GM18508 (cell line): ENCODE results near the gene FOXG1.

ENCODE experiments used
- ATAC-seq: cut with Tn5 transposase; IDR thresholded peaks from one replicate; pipeline ENCODE4 v1.9.1; 2021; ENCODE audit warnings: moderate number of reproducible peaks; ENCODE audit not compliant: insufficient read depth, unreplicated experiment

FOXG1 gene

DNA sequence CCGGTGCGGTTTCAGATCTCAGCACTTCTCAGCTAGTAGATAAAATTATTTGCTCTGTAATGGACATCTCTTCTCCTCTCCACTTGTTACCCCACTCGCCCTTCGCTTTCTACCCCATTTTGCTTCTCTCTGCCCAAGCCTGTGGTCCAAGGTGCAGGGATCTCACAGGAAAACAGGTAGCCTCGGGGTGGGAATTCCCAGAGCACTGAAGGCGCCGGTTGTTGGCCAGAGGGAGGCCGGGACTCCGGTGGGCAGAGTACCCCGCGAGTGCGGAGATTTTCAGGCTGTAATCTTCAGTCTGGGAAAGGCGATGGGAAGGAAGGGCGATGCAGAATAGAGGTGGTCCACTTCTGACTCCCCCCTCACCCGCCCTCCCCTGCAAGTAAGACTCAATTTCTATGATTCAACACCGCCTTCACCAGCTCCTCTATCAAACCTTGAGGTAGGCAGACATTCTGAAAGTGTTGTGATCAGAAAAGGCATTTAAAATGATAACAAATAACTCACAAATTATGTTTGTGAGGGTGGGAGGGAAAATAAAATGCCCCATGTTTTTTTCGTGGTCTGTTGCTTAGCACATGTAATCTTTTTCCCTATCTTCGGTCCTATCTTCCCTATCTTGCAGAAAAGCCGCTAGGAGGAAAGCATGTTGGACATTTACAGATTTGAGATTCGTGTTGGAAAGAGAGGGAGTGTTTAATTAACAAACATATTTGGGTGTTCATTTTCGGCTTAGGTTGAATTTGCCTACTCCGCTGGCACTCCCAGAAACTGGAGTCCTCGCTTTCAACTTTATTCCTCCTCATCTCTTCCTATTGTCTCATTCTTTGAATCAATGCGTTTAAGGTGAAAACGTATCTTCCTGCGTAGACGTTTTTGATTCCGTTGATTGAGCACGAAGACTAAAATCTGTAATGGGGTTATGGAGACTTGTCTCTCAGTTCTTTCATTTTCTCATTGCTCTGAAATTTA, 8.5 kb downstream of the FOXG1 start:
- ATAC-seq, result no peak

DNA sequence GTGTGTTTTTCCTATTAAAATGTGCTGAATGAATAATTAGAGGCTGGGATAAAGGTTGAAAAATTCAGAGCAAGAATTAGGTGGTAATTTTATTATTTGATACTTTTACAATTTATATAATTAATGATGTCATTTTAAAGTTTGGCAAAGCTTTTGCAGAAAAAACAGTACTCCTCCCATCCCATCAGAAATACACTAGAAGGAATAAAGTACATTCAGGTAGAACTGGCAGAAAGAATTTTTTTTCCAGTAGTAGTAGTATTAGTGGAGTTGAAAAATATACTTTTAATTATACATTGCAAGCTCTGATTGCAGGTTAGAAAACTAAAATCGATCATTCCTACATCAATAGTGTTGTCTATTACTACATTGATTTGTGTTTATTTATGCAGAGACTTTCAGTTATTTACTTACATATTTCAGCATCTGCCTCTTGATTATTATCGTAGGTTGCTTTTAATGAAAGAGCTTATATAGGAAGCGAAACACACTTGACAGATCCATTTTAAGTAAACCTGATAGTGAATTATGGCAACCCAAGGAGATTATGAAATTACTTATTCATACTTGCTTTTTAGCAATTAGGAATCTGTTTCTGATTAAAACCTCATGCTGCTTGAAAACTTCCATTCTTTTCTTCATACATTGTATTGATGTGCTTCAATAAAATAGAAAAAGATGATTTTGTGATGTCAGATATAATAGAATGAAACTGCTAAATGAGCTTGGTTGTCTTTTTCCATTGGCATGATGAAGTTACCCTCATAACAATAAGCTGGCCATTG, 10.1 kb downstream of the FOXG1 start:
- no peak for ATAC-seq

DNA sequence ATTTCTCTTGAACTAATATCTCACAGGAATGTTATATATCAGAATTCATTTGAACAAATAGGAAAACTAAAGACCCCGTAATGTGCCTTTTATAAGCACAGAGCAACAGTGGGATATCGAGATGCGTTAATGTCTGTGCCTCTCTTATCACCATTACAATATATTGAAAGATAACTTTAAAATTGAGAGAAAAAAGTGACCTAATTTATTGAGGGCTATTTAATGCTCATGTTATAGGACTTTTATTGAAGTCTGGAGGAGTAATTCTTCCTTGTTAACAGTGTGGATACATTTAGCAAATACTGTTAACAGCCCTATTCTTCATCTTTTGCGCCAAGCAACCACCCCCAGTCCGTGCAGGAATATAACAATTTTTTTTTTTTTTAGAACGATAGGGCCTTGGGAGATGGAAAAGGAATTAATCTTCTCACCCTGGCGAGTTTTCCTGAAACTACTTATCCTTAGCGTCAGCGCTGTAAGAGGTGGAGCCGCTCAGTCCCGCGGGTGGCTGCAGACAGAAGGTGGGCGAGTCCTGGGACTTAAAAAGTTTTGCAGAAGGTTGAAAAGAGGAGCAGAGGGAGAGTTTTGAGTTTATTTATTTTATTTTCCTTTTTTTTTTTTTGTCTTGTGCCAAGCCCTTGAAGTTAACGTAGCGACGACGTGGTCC, 11.0 kb downstream of the FOXG1 start:
- ATAC-seq, result no peak

DNA sequence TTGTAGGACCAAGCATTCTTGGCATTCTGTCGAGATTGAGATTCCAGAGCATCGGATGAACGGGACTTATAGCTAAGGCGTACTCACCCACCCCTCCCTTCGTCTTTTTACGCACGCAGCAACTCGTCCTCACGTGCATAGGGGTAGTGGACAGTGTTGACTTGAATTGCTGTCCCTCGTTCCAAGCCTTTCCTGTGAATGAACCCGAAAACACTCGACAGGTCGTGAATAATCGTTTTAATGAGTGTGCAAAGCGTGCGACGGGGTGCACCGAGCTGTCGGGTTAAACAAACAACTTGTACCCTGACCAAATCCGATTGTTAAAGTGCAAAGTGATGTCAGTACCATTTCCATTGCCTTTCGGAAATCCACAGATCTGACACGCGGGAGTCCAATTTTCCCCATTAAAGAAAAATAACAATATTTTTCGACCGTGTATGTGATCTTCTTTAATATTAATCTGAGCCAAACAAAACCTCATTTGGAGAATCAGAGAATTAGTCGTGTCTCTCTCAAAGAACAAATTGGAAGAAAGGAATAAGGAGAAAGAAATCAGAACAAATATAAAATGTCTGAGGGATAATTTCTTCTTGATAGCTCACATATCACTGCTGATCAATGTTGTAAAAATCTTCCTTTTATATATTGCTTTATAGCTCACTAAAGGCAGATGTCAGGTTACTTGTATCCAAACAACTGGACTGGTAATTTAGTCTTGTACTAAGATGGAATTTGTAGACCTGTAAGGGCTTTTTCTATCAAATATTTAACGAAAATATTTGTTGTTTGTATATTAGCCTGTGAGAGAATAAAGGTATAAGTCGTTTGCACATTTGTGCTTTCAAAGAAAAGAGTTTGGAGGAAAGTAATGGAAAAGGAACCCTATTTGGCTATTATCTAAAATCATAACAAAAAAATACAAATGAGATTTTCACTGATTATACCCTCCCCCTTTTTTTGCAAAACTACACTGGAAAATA, 11.8 kb downstream of the FOXG1 start:
- ATAC-seq, result no peak

DNA sequence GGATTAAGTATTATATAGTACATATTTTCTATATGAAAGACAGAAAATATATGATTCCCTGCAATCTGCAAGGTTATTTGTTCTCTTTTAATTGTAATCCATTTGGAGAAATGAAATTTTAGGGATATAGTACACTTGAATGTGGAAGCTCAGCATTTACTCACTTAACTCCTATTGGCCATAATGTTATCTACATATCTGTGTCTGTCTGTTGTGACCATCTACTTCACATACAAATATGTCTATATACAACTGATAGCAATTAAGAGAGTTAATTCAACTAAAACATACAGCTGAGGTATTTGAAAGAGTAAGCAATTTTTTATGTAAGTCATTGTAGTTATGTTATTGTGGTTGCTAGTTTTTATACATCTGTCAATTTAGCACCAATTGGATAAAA, 12.9 kb downstream of the FOXG1 start:
- no peak for ATAC-seq

DNA sequence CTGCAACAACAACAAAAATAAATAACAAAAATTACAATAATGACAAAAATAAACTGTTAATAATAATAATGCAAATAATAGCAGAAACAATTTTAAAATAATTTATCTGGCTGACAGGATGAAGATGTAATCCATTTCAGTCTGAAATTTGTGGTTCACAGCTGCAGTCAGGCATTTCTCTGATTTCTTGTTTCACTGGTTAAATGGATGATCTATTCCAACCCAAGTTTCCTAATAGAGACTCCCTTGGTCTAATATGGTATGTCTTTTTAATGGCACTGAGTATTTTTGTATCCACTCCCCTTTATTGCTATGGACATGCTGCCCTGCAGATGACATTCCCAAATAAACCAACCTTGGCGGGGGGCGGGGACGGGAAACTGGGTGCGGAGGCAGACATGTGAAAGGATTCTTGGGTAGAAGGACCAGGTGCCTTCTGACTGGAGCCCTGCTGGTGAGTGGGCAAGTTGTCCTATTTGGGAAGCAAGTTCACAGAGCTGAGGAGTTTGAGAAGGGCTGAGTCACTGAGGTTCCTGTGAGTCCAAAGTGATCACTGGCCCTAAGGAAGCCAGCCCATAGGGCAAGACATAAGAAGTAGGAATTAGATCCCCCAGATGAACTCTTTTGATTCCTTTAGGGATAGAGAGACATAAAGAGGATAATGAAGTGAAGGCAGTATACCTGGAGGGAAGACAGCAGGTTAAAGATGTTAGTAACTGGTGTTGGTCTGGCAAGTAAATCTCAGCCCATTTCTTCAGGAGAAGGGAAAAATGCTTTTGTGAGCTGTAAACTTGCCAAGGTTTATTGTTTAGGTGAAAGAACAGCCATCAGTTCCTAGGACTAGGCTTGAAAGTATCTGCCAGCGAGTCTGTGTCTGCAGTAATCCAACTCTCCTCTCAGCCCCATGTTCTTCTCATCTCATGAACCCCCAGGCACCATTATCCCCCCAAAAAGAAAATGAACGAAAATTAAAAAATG, 14.5 kb downstream of the FOXG1 start:
- no peak for ATAC-seq

DNA sequence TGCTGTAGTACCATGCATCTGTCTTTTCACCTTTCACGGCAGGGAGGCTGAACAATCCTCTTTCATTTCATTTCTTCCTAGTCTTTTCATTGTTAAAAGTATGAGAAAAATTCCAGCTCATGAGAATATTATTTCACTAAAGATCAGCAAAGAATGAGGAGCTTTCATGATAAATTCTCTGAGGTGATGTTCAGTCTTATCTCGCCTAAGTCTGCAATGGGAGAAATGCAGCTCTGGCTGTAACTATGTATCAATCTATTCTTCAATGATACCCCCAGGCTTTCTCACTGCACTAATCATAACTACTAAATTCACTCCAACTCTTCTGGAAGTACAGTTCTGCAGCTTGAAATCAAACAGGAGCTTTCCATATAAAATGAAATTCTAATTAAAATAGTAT, 15.7 kb downstream of the FOXG1 start:
- no peak for ATAC-seq

DNA sequence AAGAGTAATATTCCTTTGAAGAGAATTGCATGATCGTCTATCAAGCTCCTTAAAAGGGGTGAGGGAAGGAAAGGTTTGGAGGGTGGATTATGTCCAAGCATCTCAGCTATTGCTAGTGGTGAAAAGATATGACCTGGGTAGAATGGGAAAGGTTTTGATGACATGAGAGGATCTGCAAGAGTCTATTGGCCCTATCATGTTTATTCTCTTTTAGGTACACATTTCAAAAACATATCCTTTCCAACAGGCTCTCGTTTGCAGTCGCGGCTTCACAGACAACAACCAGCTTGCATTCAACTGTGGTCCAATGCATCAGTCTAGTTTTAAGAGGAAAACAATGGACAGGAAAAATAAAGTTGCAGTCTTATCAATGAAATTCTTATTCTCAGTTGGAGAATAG, 17.1 kb downstream of the FOXG1 start:
- ATAC-seq, result no peak

DNA sequence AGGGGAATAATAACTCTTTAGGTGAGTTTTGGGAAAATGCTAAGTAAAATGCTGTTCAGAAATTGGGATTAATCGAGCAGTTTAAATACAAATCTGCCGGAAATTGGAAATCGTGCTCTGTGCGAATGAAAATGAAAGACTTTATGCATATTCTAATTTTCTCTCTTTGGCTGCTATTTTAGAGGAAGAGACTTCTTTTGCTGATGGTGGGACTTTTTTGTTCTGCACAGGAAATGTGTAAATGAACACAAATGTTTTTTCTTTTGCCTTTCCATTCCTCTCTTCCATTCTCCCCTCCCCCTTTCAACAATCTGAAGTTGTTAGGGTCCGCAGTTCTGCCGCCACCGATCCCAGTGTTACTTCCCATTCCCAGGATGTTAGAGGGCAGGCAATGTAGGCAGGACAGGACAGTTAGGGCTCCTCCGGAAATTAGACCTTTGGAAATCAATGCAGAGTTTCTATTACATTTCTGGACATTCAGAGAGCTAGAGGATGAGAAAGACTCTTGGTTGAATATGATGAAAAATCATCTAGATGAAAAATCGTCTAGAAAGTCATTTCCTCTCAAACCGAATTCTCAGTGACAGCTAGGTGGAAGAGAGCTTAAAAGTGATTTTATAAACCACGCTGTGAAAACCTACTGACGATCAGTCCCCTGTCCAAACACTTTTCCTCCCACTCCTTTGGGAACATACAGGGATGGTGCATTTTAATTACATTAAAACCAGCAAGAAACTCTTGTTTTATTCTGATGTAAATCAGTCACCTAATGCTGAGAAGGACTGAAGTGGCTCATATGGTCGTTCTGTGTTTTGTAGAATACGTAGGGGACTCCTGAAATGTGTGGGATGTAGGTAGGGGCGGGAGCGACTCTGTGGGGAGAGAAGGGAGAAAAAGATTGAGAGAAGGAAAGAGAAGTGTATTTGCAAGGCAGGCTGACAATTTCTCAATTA, 17.8 kb downstream of the FOXG1 start:
- ATAC-seq, result no peak

DNA sequence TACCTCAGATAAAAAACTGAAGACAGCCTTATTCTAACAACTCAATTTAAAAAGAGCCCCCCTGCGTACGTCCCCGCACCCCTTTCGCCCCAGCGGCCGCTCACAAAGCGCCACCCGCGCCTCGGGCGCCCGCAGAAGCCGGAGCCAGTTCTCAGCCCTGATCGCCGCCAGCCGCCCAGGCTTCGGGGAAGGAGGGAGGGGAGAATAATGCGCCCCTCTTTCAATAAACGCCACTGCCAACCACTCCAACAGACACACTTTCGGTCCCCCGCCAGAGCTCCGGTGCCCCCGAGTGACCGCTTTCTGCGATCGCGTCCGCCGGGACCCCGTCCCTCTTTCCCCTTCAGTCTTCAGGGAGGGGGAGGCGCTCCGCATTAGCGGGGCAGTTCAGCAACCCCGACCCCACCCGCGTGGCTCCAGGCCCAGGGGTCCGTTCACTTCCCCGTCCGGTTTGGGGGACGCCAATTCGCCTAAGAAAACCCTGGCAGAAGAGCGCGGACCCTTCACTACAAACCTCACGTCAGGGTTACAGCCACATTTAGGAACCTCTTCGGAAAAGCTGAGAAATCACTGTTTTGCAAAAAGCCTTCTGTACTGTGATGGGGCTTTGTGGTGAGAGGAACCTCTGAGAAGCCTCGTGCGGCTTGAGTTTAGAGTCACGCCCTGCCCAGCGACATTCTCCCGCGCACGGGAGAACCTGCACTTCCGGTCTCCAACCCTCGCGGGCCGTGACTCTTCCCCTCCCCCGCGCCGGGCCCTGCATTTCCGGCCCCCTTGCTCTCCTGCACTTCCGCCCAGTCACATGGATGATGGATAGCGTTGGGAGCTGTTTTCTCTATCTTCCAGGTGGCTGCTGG, 18.7 kb downstream of the FOXG1 start:
- ATAC-seq, result no peak

DNA sequence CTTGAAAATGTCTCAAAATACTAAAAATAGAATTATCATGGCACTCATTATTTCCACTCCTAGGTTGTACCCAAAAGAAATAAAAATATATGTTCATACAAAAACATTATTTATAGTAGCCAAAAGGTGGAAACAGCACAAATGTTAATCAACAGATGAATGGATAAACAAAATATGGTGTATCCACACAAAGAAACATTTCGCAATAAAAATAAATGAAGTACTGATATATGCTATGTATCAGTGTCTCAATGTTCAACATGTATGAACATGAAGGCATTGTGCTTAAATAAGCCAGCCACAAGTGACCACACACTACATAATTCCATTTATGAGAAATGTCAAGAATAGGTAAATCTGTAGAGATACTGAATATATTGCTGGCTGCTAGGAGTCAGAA, 40.9 kb downstream of the FOXG1 start:
- ATAC-seq, result no peak

DNA sequence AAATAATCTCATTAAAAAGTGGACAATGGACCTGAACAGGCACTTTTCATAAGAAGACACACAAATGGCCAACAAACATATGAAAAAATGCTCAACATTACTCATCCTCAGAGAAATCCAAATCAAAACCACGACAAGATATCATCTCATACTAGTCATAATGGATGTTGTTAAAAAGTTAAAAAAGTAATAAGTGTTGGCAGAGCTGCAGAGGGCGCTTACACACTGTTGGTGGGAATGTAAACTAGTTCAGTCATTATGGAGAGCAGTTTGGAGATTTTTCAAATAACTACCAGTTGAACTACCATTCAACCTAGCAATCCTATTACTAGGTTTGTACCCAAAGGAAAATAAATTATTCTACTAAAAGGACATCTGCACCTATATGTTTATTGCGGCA, 47.2 kb downstream of the FOXG1 start:
- no peak for ATAC-seq
